ENCODE measurements around the gene CROT.

CROT gene

GRCh38 chr7:87447116-87447635, 101.7 kb downstream of the CROT start:
- Histone ChIP-seq H3K27me3 (no peaks in the 10 kb centered on the region), H3K4me1 (no peaks in the 10 kb centered on the region)
- no peak for DNase-seq

DNA sequence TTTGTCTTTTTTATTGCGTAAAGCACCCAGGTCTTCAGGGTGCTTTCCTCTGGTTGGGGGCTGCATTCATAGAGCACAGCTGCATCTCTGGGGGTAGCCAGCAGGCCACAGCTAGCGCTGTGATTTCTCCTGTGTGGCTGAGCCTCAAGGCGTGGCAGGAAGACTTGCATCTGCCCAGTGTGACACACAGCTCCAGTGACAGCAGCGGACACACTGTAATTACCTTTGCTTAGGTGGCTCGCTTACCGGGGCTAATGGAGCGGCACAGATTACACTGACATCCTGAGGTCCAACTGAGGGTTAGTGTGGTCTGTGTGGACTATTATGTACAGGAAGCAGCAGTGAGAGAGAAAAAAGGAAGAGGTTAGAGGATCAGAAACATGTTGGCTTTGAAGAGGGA, 102.9 kb downstream of the CROT start:
- DNase-seq, result peak; percentile 13

More at GRCh38 chr7:87447116-87447635, 101.7 kb downstream of the CROT start:
- no peak for TF ChIP-seq CTCF (IDR thresholded peaks at IDR 0.05; ENCODE audit: low read depth, low read length)
- no peak overlapping the region for H3K4me3 ChIP-seq (ENCODE audit: low read depth, low read length)
- H3K9me3 ChIP-seq, result no peaks in the 10 kb centered on the region
- no peaks in the 10 kb centered on the region for H3K36me3 ChIP-seq

More for the DNA sequence above, 102.9 kb downstream of the CROT start:
- Histone ChIP-seq H3K27me3 (no peaks in the 10 kb centered on the region), H3K36me3 (no peaks in the 10 kb centered on the region), H3K4me1 (no peaks in the 10 kb centered on the region), H3K4me3 (ENCODE audit: low read depth, low read length) (no peak overlapping the region), H3K9me3 (no peaks in the 10 kb centered on the region)
- TF ChIP-seq CTCF (IDR thresholded peaks at IDR 0.05; ENCODE audit: low read depth, low read length), result no peak
